GM19468 (cell line): ENCODE results near the gene SLC6A19.

Source experiments
- ATAC-seq: cut with Tn5 transposase; IDR thresholded peaks from one replicate; pipeline ENCODE4 v1.9.1; 2021; ENCODE audit warnings: mild to moderate bottlenecking, moderate library complexity, moderate number of reproducible peaks; ENCODE audit not compliant: unreplicated experiment; ENCODE audit errors: extremely low read depth

Gene SLC6A19

GRCh38 chr5:1274471-1274870 lies 73.1 kb downstream of the SLC6A19 start:
- ATAC-seq: no peak
